Mucosa of stomach (tissue), 1 donor: ENCODE results near the gene TEAD4.

Source experiments
- H3K27me3 ChIP-seq: one replicate; pipeline ENCODE4 v1.7.0; 2013; ENCODE audit warnings: mild to moderate bottlenecking, low read length; ENCODE audit not compliant: control insufficient read depth, insufficient read depth
- H3K36me3 ChIP-seq: one replicate; pipeline ENCODE4 v1.7.0; 2013; ENCODE audit warnings: low read length; ENCODE audit not compliant: control insufficient read depth, insufficient read depth
- H3K4me1 ChIP-seq: one replicate; pipeline ENCODE4 v1.7.0; 2013; ENCODE audit warnings: mild to moderate bottlenecking, low read length; ENCODE audit not compliant: control insufficient read depth, insufficient read depth
- H3K4me3 ChIP-seq: one replicate; pipeline ENCODE4 v1.7.0; 2013; ENCODE audit warnings: low read length
- H3K9ac ChIP-seq: one replicate; pipeline ENCODE4 v1.7.0; 2013; ENCODE audit warnings: mild to moderate bottlenecking, low read length, moderate library complexity
- H3K9me3 ChIP-seq: one replicate; pipeline ENCODE4 v1.7.0; 2013; ENCODE audit warnings: mild to moderate bottlenecking, low read length, moderate library complexity; ENCODE audit not compliant: control insufficient read depth
- donor health status: Pancreatic carcinoma.

TEAD4 gene

DNA sequence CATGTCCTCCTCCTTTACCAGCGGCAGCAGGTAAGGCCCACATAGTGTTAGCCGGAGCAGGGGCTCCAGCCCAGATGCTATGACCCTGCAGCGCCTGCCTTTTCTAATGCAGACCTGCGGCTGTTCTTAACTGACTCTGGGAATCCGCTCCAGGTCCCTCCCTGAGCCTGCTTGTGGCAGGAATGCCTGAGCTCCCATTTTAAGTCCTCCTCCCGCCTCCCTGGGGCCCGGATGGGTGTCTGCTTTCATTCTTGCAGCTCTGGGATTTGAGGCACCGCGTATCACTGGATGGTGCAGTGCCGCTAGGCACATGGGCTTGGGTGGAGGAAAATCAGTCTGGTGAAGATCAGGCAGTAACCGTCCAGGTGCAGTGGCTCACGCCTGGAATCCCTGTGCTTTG is 125.5 kb downstream of the TEAD4 start:
- Histone ChIP-seq H3K4me3 (no peak overlapping the region), H3K9ac (no peak overlapping the region), H3K4me1 (peaks cover 10% of the 10 kb centered on the region), H3K27me3 (no peaks in the 10 kb centered on the region), H3K36me3 (no peaks in the 10 kb centered on the region), H3K9me3 (no peaks in the 10 kb centered on the region)

DNA sequence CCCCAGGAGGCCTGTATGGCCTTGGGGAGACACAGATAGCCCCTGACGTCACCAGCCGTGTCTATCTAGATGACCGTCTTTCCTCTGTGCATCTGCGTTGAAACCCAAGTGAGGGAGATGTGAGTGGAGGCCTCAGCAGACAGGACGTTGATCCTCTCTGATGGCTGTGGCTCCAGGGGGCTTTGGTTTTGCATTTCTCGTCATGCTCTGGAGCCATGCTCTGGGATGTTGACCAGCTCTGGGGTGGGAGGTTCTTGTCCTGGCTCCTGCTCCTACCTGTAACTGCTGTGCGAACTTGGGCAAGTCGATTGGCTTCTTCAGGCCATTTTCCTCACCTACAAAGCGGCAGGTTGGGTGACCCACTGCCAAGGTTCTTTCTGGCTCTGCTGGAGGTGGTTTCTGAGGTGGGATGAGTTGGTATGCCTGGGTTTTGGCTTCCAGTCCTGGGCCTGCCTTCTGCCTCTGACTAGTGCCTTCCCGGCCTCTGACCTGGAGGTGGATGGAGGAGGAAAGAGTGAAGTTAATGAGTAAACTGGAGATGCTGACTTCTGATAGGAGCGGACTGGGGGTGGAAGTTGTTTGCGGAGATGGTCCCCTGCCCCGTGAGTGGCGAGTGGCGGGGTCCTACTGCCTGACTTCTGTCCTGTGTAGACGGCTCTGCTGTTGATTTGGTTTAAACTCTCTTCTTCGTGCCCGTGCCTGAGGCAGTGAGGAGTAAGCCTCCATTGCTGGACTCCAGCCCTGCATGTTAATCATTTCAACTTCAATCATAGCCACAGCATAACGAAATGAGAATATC is 126.3 kb downstream of the TEAD4 start:
- H3K9me3 ChIP-seq = no peaks in the 10 kb centered on the region
- H3K9ac ChIP-seq = no peak overlapping the region
- peaks cover 10% of the 10 kb centered on the region for H3K4me1 ChIP-seq

DNA sequence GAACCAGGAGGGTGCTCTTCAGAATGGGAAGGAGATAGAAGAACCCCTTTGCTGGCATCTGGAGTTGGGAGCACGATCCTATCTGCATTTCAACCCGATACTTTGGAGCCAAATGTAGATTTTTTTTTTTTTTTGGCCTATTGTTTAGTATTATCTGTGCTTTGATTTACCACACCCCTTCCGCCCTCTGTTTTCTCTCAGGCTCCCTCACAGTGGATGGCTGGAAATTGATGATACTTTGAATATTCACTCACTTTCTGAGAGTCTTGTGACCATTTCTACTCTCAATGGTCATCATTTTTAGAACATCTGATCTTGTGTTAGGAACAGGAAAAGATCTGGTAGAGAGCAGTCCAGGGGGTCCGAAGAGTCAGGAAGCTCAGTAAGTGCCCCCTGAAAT is 127.0 kb downstream of the TEAD4 start:
- H3K27me3 ChIP-seq = no peaks in the 10 kb centered on the region
- H3K4me1 ChIP-seq = peaks cover 10% of the 10 kb centered on the region
- H3K4me3 ChIP-seq = no peak overlapping the region
- no peaks in the 10 kb centered on the region for H3K36me3 ChIP-seq
- H3K9ac ChIP-seq = no peak overlapping the region
- H3K9me3 ChIP-seq = no peaks in the 10 kb centered on the region

More for the DNA sequence above, 126.3 kb downstream of the TEAD4 start:
- no peaks in the 10 kb centered on the region for H3K36me3 ChIP-seq
- no peaks in the 10 kb centered on the region for H3K27me3 ChIP-seq
- H3K4me3 ChIP-seq = no peak overlapping the region

DNA sequence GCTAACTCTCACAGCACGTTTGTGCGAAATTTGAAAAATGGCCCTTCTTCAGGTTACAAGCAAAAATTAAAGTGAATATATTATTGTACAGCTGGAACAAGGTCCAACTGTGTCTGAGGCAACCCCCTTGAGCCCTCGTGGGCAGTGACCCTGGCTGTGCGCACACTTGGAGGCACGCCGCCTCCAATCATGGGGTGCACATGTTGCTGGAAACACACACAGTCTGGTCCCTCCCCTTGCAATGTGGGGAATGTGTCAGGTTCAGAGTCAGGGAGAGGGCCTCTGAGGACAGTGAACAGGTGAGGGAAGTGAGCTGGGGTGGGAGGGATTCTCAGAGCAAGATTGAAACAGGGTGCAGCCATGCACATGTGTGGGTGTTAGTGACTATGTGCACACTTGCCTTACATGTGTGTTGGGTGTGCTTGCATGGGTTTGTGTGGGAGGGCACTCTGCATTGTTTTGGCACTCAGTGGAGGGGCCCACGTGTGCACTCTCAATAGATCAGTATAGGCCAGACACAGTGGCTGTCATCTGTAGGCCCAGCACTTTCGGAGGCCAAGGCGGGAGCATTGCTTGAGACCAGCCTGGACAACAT is 127.6 kb downstream of the TEAD4 start:
- no peak overlapping the region for H3K9ac ChIP-seq
- no peak overlapping the region for H3K4me3 ChIP-seq
- no peaks in the 10 kb centered on the region for H3K36me3 ChIP-seq
- no peaks in the 10 kb centered on the region for H3K9me3 ChIP-seq
- H3K27me3 ChIP-seq = no peaks in the 10 kb centered on the region
- H3K4me1 ChIP-seq = peaks cover 10% of the 10 kb centered on the region

DNA sequence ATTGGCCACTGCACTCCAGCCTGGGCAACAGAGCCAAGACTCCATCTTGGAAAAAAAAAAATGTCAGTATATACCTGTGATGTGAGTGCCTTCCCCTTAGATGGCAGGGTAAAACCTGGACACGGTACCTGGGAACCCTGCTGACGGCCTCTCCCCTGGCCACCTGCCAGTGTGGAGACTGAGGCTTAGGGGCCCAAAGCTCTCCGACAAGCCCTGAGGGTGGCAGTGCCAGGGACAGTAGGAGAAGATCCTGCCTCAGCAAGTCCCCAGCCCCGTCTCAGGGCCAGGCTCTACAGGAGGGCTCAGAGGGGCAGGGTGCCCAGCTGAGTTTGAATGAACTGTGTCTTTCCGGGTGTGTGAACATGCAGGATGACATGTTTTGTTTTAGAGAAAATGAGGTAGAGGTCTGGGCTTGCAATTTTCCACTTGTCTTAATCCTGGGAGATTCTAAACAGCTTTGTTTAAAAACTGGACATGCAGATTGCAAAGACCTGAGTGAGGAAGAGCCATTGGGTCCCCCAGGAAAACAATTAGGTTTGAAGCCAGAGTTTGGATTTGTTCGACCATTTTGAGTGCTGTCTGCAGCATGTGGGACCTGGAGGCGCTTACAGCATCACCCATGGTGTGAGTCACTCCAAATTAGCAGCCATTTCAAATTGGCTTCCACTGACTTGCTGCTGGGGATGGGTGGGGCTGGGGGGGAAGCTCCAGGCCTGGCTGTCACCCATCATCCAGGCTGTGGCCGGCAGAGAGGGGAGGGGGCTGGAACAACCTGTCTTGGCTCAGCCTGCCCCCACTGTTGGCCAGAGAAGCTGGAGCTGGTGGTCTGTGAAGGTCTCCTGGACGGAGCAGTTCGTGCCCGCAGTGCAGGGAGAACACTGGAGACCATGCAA is 128.8 kb downstream of the TEAD4 start:
- Histone ChIP-seq H3K4me1 (peaks cover 10% of the 10 kb centered on the region), H3K4me3 (no peak overlapping the region), H3K27me3 (no peaks in the 10 kb centered on the region), H3K36me3 (no peaks in the 10 kb centered on the region), H3K9me3 (no peaks in the 10 kb centered on the region), H3K9ac (no peak overlapping the region)

DNA sequence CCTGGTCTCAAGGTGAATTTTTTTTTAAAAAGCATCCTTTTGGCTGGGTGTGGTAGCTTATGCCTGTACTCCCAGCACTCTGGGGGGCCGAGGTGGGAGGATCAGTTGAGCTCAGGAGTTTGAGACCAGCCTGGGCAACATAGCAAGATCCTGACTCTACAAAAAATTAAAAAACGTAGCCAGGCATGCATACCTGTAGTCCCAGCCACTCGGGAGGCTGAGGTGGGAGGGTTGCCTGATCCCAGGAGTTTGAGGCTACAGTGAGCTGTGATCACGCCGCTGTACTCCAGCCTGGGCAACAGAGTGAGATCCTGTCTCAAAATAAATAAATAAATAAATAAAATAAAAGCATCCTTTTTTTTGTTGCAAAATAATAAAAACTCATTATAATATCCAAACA is 130.4 kb downstream of the TEAD4 start:
- H3K9ac ChIP-seq = no peak overlapping the region
- no peaks in the 10 kb centered on the region for H3K27me3 ChIP-seq
- H3K4me3 ChIP-seq = no peak overlapping the region
- no peaks in the 10 kb centered on the region for H3K36me3 ChIP-seq
- peaks cover 10% of the 10 kb centered on the region for H3K4me1 ChIP-seq
- H3K9me3 ChIP-seq = no peaks in the 10 kb centered on the region
